ENCODE results near the gene USB1.

- TF ChIP-seq POLR2A (IDR thresholded peaks at IDR 0.05) (no peak), CTCF (IDR thresholded peaks at IDR 0.05) (no peak)
Measured at GRCh38 chr16:58048494-58049231, 47.5 kb downstream of the USB1 start.

Measured in breast epithelium (tissue), 3 donors.